Upper lobe of left lung (tissue), 6 donors: ENCODE data around the gene OPA3. TPM values are rescaled to one million over a fixed set of nuclear protein-coding genes. Genes with fewer than 3 reads are reported as not detected.

Experiments used
- ATAC-seq, 2 donors: fragments of 200-7000 bp; cut with Tn5 transposase; one replicate each; pipeline ENCODE4 v1.9.1; 2022; ENCODE audit warnings: mild to moderate bottlenecking in 2 of 2, moderate library complexity in 2 of 2; ENCODE audit not compliant: low FRiP score in 2 of 2
- DNase-seq, 2 donors: peaks; one replicate each; pipeline ENCODE4 v3.0.0-alpha.2; 2019 to 2020
- H3K27ac ChIP-seq, 4 donors: fragments of 200-600 bp; sonication (generic); one replicate each; pipeline ENCODE4 v1.5.1; 2016 to 2019
- H3K27me3 ChIP-seq, 4 donors: fragments of 200-600 bp; sonication (generic); one replicate each; pipeline ENCODE4 v1.5.1; 2017 to 2019
- H3K36me3 ChIP-seq, 4 donors: fragments of 200-600 bp; sonication (generic); one replicate each; pipeline ENCODE4 v1.5.1; 2016 to 2019
- H3K4me1 ChIP-seq, 4 donors: fragments of 200-600 bp; sonication (generic); one replicate each; pipeline ENCODE4 v1.5.1; 2018 to 2019
- H3K4me3 ChIP-seq, 4 donors: fragments of 200-600 bp; sonication (generic); one replicate each; pipeline ENCODE4 v1.5.1; 2017 to 2019; ENCODE audit warnings: mild to moderate bottlenecking in 2 of 4, moderate library complexity in 1 of 4
- H3K9me3 ChIP-seq, 4 donors: fragments of 200-600 bp; sonication (generic); one replicate each; pipeline ENCODE4 v1.5.1; 2018 to 2019
- CTCF ChIP-seq, 6 experiments: fragments of 450-650 bp in 4 of 6; fragments of 200-600 bp in 2 of 6; sonication (generic) in 2 of 6; IDR thresholded peaks; one replicate each; pipeline ENCODE4 v1.5.1; 2016 to 2019; ENCODE audit warnings: antibody characterized with exemption in 6 of 6
- EP300 ChIP-seq, 4 donors: sonication (generic); formaldehyde crosslinking; IDR thresholded peaks; one replicate each; pipeline ENCODE4 v1.5.1; 2017; ENCODE audit warnings: antibody characterized with exemption in 4 of 4, control low read depth in 2 of 4
- POLR2A ChIP-seq, 4 donors: fragments of 450-650 bp; IDR thresholded peaks; one replicate each; pipeline ENCODE4 v1.5.1; 2016 to 2017; ENCODE audit warnings: antibody characterized with exemption in 4 of 4, mild to moderate bottlenecking in 2 of 4
- POLR2AphosphoS5 ChIP-seq, 2 donors: sonication (generic); formaldehyde crosslinking; IDR thresholded peaks; one replicate each; pipeline ENCODE4 v1.5.1; 2017; ENCODE audit warnings: antibody characterized with exemption in 2 of 2
- WGBS, 2 donors: methylation state at CpG; one replicate each; pipeline ENCODE4 v1.1.5; 2017 to 2018; 5-methylcytosine and 5-hydroxymethylcytosine counted together
- total RNA-seq, 6 donors: library from RNA; depleted of rRNA in 4 of 6; stranded (reverse); fragments of >200 nt in 4 of 6; gene quantifications; one replicate each; pipeline versions ENCODE4 v1.1.0 to v1.2.1, GENCODE V29; 2016 to 2021
- donor health status: DM: no; HTN: no; CAD: no; lungs with moderate emphysema.
- donor health status: DM: no; HTN: yes; CAD: no; lungs with severe emphysema.

Gene OPA3
- total RNA-seq, 6 donors from 2014 or later, result 9.9 to 14.3 (median 12.7) TPM

- Histone ChIP-seq H3K36me3 (peaks cover 0 to 25% (median 4%) of the 10 kb centered on the region in 4 donors), H3K4me3 (no peak overlapping the region), H3K27ac (no peak overlapping the region), H3K9me3 (no peaks in the 10 kb centered on the region), H3K27me3 (peaks cover 0 to 7% (median 2%) of the 10 kb centered on the region in 4 donors), H3K4me1 (peaks cover 6 to 50% (median 41%) of the 10 kb centered on the region in 4 donors)
- TF ChIP-seq POLR2A (IDR thresholded peaks at IDR 0.05) (no peak), EP300 (IDR thresholded peaks at IDR 0.05) (no peak), CTCF (IDR thresholded peaks at IDR 0.05) (no peak), POLR2AphosphoS5 (IDR thresholded peaks at IDR 0.05) (no peak)
- DNase-seq (no peak), ATAC-seq (no peak)
- WGBS, 2 donors, result 11 to 14% methylated on average over 1 of the region's 1 CpG
Measured at GRCh38 chr19:45593520-45593919, 8.9 kb upstream of the OPA3 start.

GRCh38 chr19:45592366-45592765 is 7.8 kb upstream of the OPA3 start:
- TF ChIP-seq EP300 (IDR thresholded peaks at IDR 0.05), result no peak
- TF ChIP-seq POLR2A (IDR thresholded peaks at IDR 0.05), result no peak
- TF ChIP-seq CTCF (IDR thresholded peaks at IDR 0.05), result no peak
- no peak for TF ChIP-seq POLR2AphosphoS5 (IDR thresholded peaks at IDR 0.05)
- peaks cover 0 to 2% (median 0%) of the 10 kb centered on the region in 4 donors for H3K27me3 ChIP-seq
- peaks cover 0 to 39% (median 30%) of the 10 kb centered on the region in 4 donors for H3K4me1 ChIP-seq
- peak overlapping the region in 3 of 4 donors; percentile 0 to 76 (median 16) for H3K27ac ChIP-seq
- no peak for DNase-seq
- peaks cover 0 to 27% (median 4%) of the 10 kb centered on the region in 4 donors for H3K36me3 ChIP-seq
- no peak overlapping the region for H3K4me3 ChIP-seq
- no peak for ATAC-seq
- H3K9me3 ChIP-seq, result no peaks in the 10 kb centered on the region
- 13 to 20% methylated on average over 4 of the region's 4 CpGs for WGBS, 2 donors

- Histone ChIP-seq H3K27me3 (peaks cover 0 to 2% (median 0%) of the 10 kb centered on the region in 4 donors), H3K27ac (peak overlapping the region in 3 of 4 donors; percentile 0 to 76 (median 16)), H3K9me3 (no peaks in the 10 kb centered on the region), H3K4me1 (peaks cover 0 to 31% (median 23%) of the 10 kb centered on the region in 4 donors), H3K36me3 (peaks cover 0 to 27% (median 4%) of the 10 kb centered on the region in 4 donors), H3K4me3 (no peak overlapping the region)
- no peak for TF ChIP-seq POLR2A (IDR thresholded peaks at IDR 0.05)
- TF ChIP-seq EP300 (IDR thresholded peaks at IDR 0.05), result no peak
- TF ChIP-seq CTCF (IDR thresholded peaks at IDR 0.05), result no peak
- no peak for TF ChIP-seq POLR2AphosphoS5 (IDR thresholded peaks at IDR 0.05)
- WGBS, 2 donors, result 85 to 90% methylated on average over 16 to 21 of the region's 21 CpGs
- DNase-seq, result peak in 1 of 2 donors; percentile 57
- no peak for ATAC-seq
Measured at GRCh38 chr19:45591638-45592005, 7.0 kb upstream of the OPA3 start.

GRCh38 chr19:45591004-45591637 is 6.5 kb upstream of the OPA3 start:
- peak; percentile 44 to 78 for ATAC-seq
- peaks cover 0 to 2% (median 0%) of the 10 kb centered on the region in 4 donors for H3K27me3 ChIP-seq
- DNase-seq, result peak; percentile 66 to 85

More at GRCh38 chr19:45591004-45591637, 6.5 kb upstream of the OPA3 start:
- Histone ChIP-seq H3K36me3 (peaks cover 0 to 27% (median 4%) of the 10 kb centered on the region in 4 donors), H3K4me1 (peaks cover 0 to 30% (median 23%) of the 10 kb centered on the region in 4 donors), H3K4me3 (no peak overlapping the region), H3K9me3 (no peaks in the 10 kb centered on the region), H3K27ac (peak overlapping the region in 1 of 4 donors; percentile 76)
- TF ChIP-seq POLR2AphosphoS5 (IDR thresholded peaks at IDR 0.05) (no peak), CTCF (IDR thresholded peaks at IDR 0.05) (peak in 4 of 6 experiments; percentile 15 to 55 (median 43))
- 76 to 78% methylated on average over 27 to 33 of the region's 48 CpGs for whole genome bisulfite sequencing, 2 donors
